NCI-H1048 (cell line): Measurements from ENCODE around the gene FRYL.
"Not testable (repeated sequence)": the region's sequence is repeated elsewhere in the genome, so short reads cannot be mapped to it uniquely, and the experiment has no call there.

ENCODE experiments used
- DNase-seq: peaks from one replicate; lab custom pipeline; 2025; lab: John Stamatoyannopoulos, UW

Gene FRYL

DNA sequence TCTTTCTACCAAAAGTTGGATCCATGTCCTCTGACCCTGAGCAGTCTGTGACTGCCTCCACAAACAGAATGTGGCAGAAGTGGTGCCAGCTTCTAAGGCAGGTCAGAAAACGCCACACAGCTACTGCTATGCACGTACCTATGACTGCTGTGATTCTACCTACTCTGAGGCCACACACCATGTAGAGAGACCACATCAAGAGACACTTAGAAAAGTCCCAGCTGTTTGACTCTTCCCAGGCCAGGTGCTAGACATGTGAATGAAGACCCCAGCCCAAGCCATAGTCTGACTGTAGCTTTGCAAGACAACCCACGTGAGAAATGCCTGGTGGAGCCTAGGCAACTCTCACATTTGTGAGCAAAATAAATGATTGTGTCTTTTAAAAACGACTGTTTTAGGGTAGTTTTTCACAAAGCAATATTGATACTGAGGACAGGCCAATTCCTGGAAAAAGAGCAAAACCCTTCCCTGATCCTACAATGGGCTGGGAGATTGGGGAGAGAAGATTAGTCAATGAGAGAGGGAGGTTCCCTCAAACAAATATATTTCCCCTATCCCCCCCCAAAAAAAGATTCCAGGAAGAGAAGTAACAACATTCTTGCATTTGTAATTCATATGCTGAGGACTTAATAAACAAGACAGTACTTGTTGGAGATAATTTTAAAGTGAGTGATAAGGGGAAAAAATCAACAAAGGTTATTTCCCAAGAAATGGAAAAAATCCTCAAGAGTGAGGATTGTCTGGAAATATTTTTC is 33.3 kb downstream of the FRYL start:
- no peak for DNase-seq

GRCh38 chr4:48745223-48745622 is 34.9 kb downstream of the FRYL start:
- DNase-seq, result not testable (repeated sequence)

DNA sequence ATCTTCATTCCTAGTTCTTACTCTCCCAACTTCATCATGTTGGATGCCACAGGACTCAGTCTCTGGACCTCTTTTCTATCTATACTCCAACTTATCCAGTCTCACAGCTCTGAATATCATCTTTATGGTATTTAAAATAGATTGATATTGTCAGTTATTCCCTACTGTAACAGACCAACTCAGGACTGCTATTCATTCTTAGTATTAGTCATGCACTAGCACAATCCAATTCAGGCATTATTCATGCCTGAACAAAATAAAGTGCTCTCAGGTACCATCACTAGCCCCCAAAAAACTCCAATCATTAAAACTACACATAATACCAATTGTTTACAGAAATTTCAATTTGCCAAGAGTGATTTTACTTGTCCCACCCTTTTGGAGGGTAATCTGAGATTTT is 37.7 kb downstream of the FRYL start:
- DNase-seq, result no peak

- no peak for DNase-seq
Measured at GRCh38 chr4:48739560-48740019, 40.5 kb downstream of the FRYL start.

DNA sequence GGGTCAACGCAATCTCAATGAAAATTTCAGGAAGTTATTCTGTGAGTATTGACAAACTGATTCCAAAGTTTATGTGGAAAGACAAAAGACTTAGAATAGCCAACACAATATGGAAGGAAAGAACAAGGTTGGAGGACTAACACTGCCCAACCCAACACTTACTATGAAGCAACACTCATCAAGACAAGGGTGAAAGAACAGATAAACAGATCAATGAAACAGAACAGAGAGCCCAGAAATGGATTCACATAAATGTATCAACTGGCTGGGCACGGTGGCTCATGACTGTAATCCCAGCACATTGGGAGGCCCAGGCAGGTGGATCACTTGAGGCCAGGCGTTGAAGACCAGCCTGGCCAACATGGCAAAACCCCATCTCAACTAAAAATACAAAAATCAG is 41.2 kb downstream of the FRYL start:
- DNase-seq, result no peak

DNA sequence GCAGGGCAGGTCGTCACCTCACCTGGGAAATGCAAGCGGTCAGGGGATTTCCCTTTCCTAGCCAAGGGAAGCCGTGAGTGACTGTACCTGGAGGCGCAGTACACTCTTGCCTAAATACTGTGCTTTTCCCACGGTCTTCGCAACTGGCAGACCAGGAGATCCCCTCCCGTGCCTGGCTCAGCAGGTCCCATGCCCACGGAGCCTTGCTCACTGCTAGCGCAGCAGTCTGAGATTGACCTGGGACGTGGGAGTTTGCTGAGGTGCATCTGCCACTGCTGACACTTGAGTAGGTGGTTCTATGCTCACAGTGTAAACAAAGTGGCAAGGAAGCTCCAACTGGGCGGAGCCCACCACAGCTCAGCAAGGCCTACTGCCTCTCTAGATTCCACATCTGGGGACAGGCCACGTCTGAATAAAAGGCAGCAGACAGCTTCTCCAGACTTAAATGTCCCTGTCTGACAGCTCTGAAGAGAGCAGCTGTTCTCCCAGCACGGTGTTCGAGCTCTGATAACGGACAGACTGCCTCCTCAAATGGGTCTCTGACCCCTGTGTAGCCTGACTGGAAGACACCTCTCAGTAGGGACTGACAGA is 51.1 kb downstream of the FRYL start:
- not testable (repeated sequence) for DNase-seq

DNA sequence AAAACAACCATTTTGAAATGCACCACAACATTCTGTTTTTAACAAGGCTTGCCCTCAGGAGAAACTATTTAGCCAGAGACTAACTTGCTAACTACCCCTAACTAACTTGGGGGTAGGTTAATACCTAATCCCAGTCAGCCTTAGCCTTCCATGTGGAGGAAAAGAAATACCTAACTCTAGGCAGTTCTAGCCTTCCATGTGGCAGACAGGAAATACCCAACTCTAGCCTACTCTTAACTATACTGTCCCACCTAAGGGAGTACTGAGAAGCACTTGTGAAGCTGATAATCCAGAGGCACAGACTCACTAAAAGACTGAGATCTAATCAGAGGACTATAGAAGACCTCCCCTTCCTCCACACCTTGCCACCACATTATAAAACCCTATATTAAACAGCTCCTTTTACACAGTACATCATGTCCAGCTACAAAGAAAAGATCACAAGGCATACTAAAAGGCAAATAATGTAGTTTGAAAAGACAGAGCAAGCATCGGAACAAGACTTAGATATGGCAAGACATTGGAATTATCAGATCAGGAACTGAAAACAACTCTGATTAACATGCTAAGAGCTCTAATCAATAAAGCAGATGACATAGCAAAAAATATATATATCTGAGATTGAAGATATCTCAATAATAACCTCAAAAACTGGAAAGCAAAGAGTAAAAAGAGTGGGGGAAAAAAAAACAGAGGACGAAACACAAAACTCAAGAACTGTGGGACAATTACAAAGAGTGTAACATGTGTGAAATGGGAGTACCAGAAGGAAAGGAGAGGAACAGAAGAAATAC is 52.2 kb downstream of the FRYL start:
- DNase-seq, result no peak

DNA sequence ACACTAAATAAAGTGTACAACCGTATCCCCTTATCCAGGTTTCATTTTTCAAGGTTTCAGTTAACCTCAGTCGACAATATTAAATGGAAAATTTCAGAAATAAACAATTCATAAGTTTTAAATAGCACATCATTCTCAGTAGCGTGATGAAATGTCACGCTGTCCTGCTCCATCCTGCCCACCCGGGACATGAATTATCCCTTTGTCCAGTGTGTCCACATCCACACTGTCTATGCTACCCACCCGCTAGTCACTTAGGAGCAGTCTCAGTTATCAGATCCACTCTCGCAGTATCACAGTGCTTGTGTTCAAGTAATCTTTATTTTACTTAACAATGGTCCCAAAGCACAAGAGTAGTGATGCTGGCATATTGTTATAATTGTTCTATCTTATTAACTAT is 54.7 kb downstream of the FRYL start:
- no peak for DNase-seq

GRCh38 chr4:48722509-48723446 is 57.3 kb downstream of the FRYL start:
- DNase-seq, result no peak

GRCh38 chr4:48720459-48720858 is 59.6 kb downstream of the FRYL start:
- DNase-seq, result no peak

DNA sequence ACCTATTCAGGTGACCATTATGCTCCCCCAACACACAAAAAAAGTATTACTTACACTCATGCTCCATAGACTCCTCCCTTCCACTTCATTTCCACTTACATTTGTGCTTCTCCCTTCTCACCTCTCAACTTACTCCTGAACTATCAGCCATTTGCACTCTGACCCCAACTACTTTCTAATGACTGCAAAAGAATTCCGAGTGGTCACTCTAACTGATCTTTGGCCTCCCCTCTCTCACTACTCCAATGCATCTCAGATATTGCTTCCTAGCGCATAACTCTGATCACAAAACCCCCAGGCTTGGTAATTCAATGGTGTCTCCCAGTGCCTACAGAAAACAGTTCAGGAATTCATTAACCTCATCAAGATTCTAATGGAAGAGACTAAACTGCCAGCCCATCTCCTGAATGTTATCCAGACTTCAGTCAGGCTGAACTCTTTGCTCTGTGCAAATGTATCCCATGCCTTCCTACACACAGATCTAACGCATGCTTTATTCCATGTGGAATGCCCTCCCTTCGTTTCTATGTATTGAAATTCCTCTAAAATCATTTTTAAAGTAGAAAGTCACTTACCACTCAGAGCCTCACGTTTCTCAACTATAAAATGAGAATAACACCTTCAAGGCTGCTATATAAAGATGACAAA is 61.1 kb downstream of the FRYL start:
- no peak for DNase-seq

GRCh38 chr4:48716285-48716684 is 63.8 kb downstream of the FRYL start:
- DNase-seq, result not testable (repeated sequence)

DNA sequence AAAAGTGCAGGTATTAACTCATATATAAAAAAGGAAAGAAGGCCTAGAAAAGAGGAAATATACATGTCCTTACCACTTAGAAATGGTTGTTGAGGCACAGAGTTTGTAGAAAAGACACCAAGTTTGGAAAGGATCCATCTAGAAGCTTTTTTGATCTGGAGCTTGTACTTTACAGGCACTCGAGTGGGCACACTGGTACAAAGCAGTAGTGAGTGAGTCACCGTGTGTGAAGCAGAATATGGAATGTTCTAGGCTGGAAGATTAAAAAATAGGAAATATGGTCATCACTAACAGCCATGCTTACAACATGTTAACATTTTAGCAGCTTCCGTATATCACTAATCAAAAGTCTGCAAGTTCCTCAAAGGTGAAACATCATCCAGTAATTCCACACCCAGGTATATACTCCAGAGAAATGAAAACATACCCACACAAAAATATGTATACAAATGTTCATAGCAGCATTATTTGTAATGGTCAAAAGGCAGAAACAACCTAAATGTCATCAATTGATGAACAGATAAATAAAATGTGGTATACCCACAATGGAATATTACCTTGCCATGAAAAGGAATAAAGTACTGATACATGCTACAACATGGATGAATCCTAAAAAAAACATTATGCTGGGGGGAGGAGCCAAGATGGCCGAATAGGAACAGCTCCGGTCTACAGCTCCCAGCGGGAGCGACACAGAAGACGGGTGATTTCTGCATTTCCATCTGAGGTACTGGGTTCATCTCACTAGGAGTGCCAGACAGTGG is 69.5 kb downstream of the FRYL start:
- DNase-seq, result no peak

DNA sequence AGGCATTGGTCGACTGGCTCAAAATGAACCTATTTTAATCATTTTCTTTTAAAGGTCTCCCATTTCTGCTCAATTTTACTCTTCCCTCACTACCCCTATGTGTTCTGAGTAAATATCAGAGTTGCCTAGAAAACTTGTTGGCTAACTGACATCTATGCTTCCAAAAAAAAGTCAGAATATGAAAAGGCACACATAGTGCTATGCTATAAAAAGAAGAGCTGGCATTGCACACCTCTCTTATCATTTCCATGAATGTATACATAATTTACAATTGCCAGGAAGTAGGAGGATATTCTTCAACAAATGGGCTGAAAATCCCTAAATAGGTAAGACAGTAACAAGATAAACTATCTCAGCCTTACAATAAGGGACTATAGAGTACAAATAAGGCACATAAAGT is 70.2 kb downstream of the FRYL start:
- no peak for DNase-seq

GRCh38 chr4:48708610-48709009 is 71.5 kb downstream of the FRYL start:
- DNase-seq, result no peak

GRCh38 chr4:48706736-48707135 is 73.3 kb downstream of the FRYL start:
- no peak for DNase-seq

GRCh38 chr4:48705609-48706008 is 74.5 kb downstream of the FRYL start:
- DNase-seq, result no peak

DNA sequence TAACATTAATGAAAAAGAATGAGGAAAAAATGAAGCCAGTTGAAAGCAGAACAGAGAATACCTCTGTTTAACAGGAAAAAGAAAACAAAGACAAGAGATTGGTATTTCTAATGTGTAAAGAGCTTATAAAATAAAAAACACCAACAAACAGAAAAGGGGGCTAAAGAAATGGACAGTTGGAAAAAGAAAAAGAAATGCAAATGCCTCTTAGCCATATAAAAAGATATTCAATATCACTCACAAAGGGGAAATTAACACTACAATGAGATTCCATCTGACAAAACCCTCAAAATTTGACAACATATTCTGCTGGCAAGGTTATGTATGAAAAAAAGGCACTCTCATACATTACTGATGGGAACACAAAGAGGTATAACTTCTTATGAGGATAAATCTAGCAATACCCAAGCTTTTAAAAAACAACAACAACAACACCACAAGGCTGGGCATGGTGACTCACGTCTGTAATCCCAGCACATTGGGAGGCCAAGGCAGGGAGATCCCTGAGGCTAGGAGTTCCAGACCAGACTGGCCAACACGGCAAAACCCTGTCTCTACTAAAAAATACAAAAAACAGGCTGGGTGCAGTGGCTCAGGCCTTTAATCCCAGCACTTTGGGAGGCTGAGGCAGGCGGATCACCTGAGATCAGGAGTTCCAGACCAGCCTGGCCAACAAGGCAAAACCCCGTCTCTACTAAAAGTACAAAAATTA is 75.8 kb downstream of the FRYL start:
- no peak for DNase-seq

- DNase-seq, result no peak
Measured at GRCh38 chr4:48699475-48699874, 80.6 kb downstream of the FRYL start.
